Activated B cell treated with CpG ODN at 0.5 μM for 24 hours (primary cell): ENCODE measurements around the gene CSKMT. TPM values are rescaled to one million over a fixed set of nuclear protein-coding genes. Genes with fewer than 3 reads are reported as not detected.

ENCODE experiments used
- ATAC-seq: fragments of 200-7000 bp; cut with Tn5 transposase; one replicate; pipeline ENCODE4 v1.10.0; 2021; ENCODE audit warnings: low read depth, mild to moderate bottlenecking, moderate library complexity
- CTCF ChIA-PET: fragments of 350-600 bp; sonication (Branson Sonifier 250); formaldehyde crosslinking; loops from one replicate; lab custom pipeline; 2021; ENCODE audit warnings: antibody characterized with exemption; lab: Charles Lee
- POLR2A ChIA-PET: fragments of 350-600 bp; sonication (Branson Sonifier 250); formaldehyde crosslinking; loops from one replicate; lab custom pipeline; 2021; ENCODE audit warnings: antibody characterized with exemption; lab: Charles Lee
- DNase-seq: peaks from one replicate; pipeline ENCODE4 v3.0.0; 2022
- H3K27ac Mint-ChIP-seq: one replicate; pipeline ENCODE4 v1.8.0; 2020; ENCODE audit warnings: mixed read lengths
- H3K27me3 Mint-ChIP-seq: one replicate; pipeline ENCODE4 v1.8.0; 2021; ENCODE audit warnings: mixed read lengths
- H3K36me3 Mint-ChIP-seq: one replicate; pipeline ENCODE4 v1.8.0; 2021; ENCODE audit warnings: low read depth, mixed read lengths
- H3K4me1 Mint-ChIP-seq: one replicate; pipeline ENCODE4 v1.8.0; 2021; ENCODE audit warnings: mixed read lengths
- H3K4me3 Mint-ChIP-seq: one replicate; pipeline ENCODE4 v1.8.0; 2020; ENCODE audit warnings: mild to moderate bottlenecking, mixed read lengths
- H3K9me3 Mint-ChIP-seq: one replicate; pipeline ENCODE4 v1.8.0; 2020; ENCODE audit warnings: mixed read lengths
- CTCF ChIP-seq: fragments of 200-600 bp; IDR thresholded peaks from one replicate; pipeline ENCODE4 v1.8.0; 2022; ENCODE audit warnings: antibody characterized with exemption, mild to moderate bottlenecking
- intact Hi-C: fragments of 100-400 bp; cut with micrococcal nuclease; formaldehyde crosslinking; loops from one replicate; pipeline ENCODE4 v1.15.1; 2024
- total RNA-seq: library from RNA; stranded (reverse); gene quantifications from 2 replicates; pipeline ENCODE4 v1.2.3, GENCODE V29; 2022

The CSKMT gene
- total RNA-seq, 1 donor from 2014 or later = 52.1 TPM

- CTCF ChIA-PET = interaction anchor here (0.7 to 2.3 kb wide), 10 partner anchors 9 to 286 kb away, joined by 3 to 21 read pairs (median 4); partner anchors contain the start of genes LRRN4CL, SLC3A2 and TUT1
- H3K4me1 Mint-ChIP-seq = peaks cover 36% of the 10 kb centered on the region
These were observed 15.7 kb downstream of the CSKMT start for GRCh38 chr11:62680825-62681240.

GRCh38 chr11:62682518-62682917 is 17.4 kb downstream of the CSKMT start:
- H3K9me3 Mint-ChIP-seq = no peaks in the 10 kb centered on the region
- no peak overlapping the region for H3K27ac Mint-ChIP-seq
- ChIA-PET CTCF (interaction anchor here (2.6 kb wide), 1 partner anchor 12 kb away, joined by 7 read pairs; no protein-coding TSS in a partner anchor), POLR2A (interaction anchor here (0.6 to 3.1 kb wide), 2 partner anchors 10 to 173 kb away, joined by 3 to 18 read pairs; partner anchors contain the start of genes LBHD1 and UQCC3)
- H3K36me3 Mint-ChIP-seq = peaks cover 13% of the 10 kb centered on the region
- peaks cover 4% of the 10 kb centered on the region for H3K27me3 Mint-ChIP-seq
- H3K4me3 Mint-ChIP-seq = no peak overlapping the region
- intact Hi-C loops = no loop called here
- DNase-seq (no peak), ATAC-seq (no peak)
- peaks cover 25% of the 10 kb centered on the region for H3K4me1 Mint-ChIP-seq
- TF ChIP-seq CTCF = no peak

More at GRCh38 chr11:62680825-62681240, 15.7 kb downstream of the CSKMT start:
- POLR2A ChIA-PET = interaction anchor here (0.6 to 9.2 kb wide), 23 partner anchors 9 to 1295 kb away, joined by 3 to 175 read pairs (median 4); partner anchors contain the start of genes B3GAT3, BSCL2, C11orf98 and CSKMT
- ATAC-seq = peak; percentile 77
- TF ChIP-seq CTCF = no peak
- peak overlapping the region; percentile 76 for H3K27ac Mint-ChIP-seq
- H3K9me3 Mint-ChIP-seq = no peaks in the 10 kb centered on the region
- DNase-seq = no peak
- peaks cover 30% of the 10 kb centered on the region for H3K36me3 Mint-ChIP-seq
- H3K4me3 Mint-ChIP-seq = peak overlapping the region; percentile 73
- intact Hi-C loops = loop anchor here (1.0 kb wide), 2 partner anchors 13 to 181 kb away; no protein-coding TSS in a partner anchor
- no peaks in the 10 kb centered on the region for H3K27me3 Mint-ChIP-seq

GRCh38 chr11:62687508-62688396 is 22.6 kb downstream of the CSKMT start:
- H3K4me3 Mint-ChIP-seq = no peak overlapping the region
- DNase-seq (no peak), ATAC-seq (peak; percentile 28)
- no peaks in the 10 kb centered on the region for H3K9me3 Mint-ChIP-seq
- no peak overlapping the region for H3K27ac Mint-ChIP-seq
- TF ChIP-seq CTCF = no peak
- peaks cover 7% of the 10 kb centered on the region for H3K27me3 Mint-ChIP-seq
- no peaks in the 10 kb centered on the region for H3K4me1 Mint-ChIP-seq
- ChIA-PET POLR2A (interaction anchor here (0.6 to 1.6 kb wide), 5 partner anchors 20 to 128 kb away, joined by 3 to 8 read pairs (median 3); partner anchors contain the start of gene GANAB), CTCF (no interaction called here)
- intact Hi-C loops = no loop called here
- H3K36me3 Mint-ChIP-seq = peaks cover 23% of the 10 kb centered on the region

GRCh38 chr11:62688491-62688890 is 23.4 kb downstream of the CSKMT start:
- CTCF ChIA-PET = no interaction called here
- Mint-ChIP-seq H3K4me1 (no peaks in the 10 kb centered on the region), H3K36me3 (peaks cover 25% of the 10 kb centered on the region), H3K27ac (no peak overlapping the region), H3K9me3 (no peaks in the 10 kb centered on the region), H3K27me3 (peaks cover 7% of the 10 kb centered on the region), H3K4me3 (no peak overlapping the region)
- TF ChIP-seq CTCF = no peak
- intact Hi-C loops = no loop called here
- no peak for ATAC-seq
- POLR2A ChIA-PET = interaction anchor here (0.6 to 1.6 kb wide), 3 partner anchors 17 to 42 kb away, joined by 3 to 8 read pairs (median 3); partner anchors contain the start of genes GANAB and UQCC3
- no peak for DNase-seq
